GM12875 (cell line): ENCODE data around the gene PTPN14.

ENCODE experiments used
- H3K4me3 ChIP-seq: one replicate; pipeline ENCODE4 v1.5.1; 2011; ENCODE audit warnings: low read depth, low read length, control low read depth
- CTCF ChIP-seq: IDR thresholded peaks from 2 replicates; pipeline ENCODE4 v1.5.1; 2011; ENCODE audit warnings: low read depth, mild to moderate bottlenecking, control low read depth, inconsistent platforms, low read length, moderate library complexity, borderline replicate concordance; ENCODE audit not compliant: insufficient read depth

Gene PTPN14

GRCh38 chr1:214574598-214575411 is 23.4 kb upstream of the PTPN14 start:
- H3K4me3 ChIP-seq = no peak overlapping the region
- no peak for TF ChIP-seq CTCF

GRCh38 chr1:214573386-214574318 is 22.2 kb upstream of the PTPN14 start:
- H3K4me3 ChIP-seq = no peak overlapping the region
- no peak for TF ChIP-seq CTCF

GRCh38 chr1:214571281-214571680 is 19.9 kb upstream of the PTPN14 start:
- H3K4me3 ChIP-seq = no peak overlapping the region
- no peak for TF ChIP-seq CTCF

GRCh38 chr1:214570442-214570841 is 19.0 kb upstream of the PTPN14 start:
- no peak overlapping the region for H3K4me3 ChIP-seq

GRCh38 chr1:214569357-214570004 is 18.1 kb upstream of the PTPN14 start:
- H3K4me3 ChIP-seq = no peak overlapping the region
- TF ChIP-seq CTCF = no peak

More at GRCh38 chr1:214570442-214570841, 19.0 kb upstream of the PTPN14 start:
- no peak for TF ChIP-seq CTCF

GRCh38 chr1:214568328-214568727 is 16.9 kb upstream of the PTPN14 start:
- no peak for TF ChIP-seq CTCF
- no peak overlapping the region for H3K4me3 ChIP-seq
